GM19395 (cell line): ENCODE data around the gene OR4Q2.
"Not testable (repeated sequence)": the region's sequence is repeated elsewhere in the genome, so short reads cannot be mapped to it uniquely, and the experiment has no call there.

Experiments
- ATAC-seq: cut with Tn5 transposase; IDR thresholded peaks from one replicate; pipeline ENCODE4 v1.9.1; 2021; ENCODE audit warnings: mild to moderate bottlenecking, moderate library complexity; ENCODE audit not compliant: unreplicated experiment

The OR4Q2 gene

GRCh38 chr14:20001863-20002262 is at the start of gene OR4Q2:
OR4Q2 (plus strand) TSS chr14:20002163.
- no peak for ATAC-seq

DNA sequence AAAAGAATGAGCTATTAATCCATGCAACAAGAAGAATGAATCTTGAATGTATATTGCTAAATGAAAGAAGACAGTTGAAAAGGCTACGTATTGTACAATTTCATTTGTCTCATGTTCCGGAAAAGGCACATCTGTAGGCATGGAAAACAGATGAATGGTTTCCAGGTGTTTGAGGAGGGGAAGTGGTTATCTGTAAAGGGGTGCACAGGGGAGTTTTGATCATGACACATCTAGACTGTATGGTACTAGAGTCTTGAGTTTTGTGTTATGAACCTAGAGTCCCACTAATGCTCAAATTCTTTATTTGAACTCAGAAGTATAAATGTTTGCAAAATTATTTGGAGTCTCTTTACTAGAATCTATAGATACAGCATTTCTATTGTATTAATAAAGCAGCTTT is 32.2 kb upstream of the OR4Q2 start:
- ATAC-seq = not testable (repeated sequence)

DNA sequence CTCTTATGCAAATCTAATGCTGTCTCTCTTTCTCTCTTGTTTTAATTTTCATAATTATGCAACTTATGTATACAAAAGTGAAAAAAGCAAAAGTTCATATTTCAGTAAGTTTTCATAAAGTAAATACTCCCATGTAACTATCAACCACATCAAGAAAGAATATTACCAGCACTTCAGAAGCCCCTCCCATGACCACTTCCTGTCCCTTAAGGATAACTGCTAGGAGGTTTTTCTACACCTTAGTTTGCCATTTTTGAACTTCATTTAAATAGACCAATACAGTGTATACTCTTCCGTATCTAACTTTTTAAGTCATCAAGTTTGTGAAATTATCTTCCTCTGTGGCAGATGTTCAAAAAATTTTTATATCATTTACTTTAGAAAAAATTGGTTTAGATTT is 27.1 kb upstream of the OR4Q2 start:
- no peak for ATAC-seq

DNA sequence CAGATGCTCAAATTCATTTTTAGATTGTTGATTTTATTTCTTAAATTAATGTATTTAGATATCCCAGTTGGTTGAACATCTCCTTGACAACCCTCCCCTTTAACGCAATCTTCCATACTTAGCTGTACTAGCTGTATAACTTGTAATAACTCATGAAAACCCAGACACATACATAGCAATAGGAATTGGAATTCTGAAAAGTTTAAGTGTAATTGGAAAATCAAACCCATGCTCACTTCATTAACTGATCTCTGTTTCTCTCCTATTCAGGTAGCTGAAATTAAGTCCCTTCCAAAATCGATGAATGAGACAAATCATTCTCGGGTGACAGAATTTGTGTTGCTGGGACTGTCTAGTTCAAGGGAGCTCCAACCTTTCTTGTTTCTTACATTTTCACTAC is 26.7 kb upstream of the OR4Q2 start, which contains the start of gene OR4K15:
TSS of gene OR4K15 (plus strand) at position 301 of the 400 bp plus-strand sequence. CDS start at position 301, 0 bp downstream.
- ATAC-seq = no peak

- ATAC-seq = no peak
Observed at GRCh38 chr14:19993438-19993837, 8.5 kb upstream of the OR4Q2 start.

- no peak for ATAC-seq
Observed at GRCh38 chr14:20002319-20002718, 356 bp downstream of the OR4Q2 start.

DNA sequence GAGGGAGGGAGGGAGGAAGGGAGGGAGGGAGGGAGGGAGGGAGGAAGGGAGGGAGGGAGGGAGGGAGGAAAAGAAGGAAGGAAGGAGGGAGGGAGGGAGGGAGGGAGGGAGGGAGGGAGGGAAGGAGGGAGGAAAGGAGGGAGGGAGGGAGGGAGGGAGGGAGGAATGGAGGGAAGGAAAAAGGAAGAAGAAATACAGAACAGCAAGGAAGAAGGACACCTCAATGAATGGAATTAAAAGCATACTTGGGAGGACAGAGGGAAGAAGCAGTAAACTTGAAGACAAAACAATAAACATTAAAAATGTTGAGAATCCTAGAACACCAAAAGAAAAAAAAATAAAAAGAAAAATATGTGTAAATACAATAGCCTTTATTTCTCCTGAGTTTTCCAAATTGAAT is 6.2 kb downstream of the OR4Q2 start:
- no peak for ATAC-seq

DNA sequence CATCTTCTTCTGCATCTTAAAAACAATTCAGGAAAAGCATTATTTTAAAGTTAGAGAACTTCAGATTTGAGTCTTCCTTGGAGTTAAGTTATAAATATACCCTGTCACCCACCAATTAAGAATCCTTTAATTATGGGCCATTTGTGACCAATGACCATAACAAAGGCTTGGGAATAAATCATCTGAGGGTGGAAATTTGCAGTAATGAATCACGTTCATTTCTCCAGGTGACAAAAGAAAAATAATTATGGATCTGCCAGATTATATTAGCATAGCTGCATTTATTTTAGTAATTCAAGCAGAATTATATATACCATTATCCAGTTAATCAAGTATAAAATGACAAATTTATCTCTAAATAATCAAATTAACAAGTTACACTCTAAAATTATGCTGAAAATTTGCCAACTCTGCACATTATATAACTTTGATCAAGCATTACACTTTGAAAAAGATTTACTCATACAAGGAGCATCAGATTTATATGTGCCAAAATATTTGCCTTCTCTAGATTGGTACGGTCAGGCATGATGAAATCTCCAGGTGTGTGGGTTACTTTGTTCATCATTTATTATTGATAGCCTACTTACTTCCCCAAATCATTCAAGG is 17.4 kb downstream of the OR4Q2 start, which contains the start of gene OR4K14:
TSS of gene OR4K14 (minus strand) at position 51 of the 609 bp plus-strand sequence. CDS start 4,114 bp downstream, outside the sequence.
- ATAC-seq = no peak

DNA sequence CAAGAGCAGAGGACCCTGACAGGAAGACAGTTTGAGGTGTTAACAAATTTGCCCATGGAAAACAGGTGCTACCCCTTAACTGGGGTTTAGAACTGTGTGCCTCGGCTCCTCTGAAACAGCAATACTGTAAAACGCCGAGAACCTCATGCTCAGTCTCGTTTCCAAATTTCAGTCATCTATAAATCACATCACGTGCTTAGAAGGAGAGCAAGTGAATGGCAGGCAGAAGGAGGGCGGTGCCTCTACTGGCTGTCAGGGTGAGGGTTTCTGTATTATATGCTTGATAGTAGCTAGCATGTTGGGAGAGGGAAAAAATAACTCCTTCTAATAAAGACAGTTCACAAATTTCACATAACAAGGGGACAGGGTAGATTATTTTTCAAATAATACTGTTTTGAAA is 29.1 kb downstream of the OR4Q2 start:
- ATAC-seq = no peak

DNA sequence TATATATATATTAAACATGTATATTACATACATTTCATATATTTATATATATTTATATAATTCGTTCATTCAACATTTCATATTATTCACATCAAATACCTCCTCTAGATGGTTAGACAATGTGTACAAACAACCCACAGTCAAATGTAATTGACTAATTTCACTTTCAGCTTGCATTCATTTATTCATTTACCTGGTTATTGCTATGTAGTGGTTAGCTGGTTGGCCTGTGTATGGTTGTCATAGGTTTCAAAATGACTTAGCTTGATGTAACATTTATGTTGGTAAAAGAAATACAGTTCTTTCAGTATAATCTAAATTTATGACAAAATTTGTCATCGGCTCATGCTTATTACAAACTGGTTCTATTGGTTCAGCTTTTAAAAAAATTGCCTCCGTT is 33.5 kb downstream of the OR4Q2 start:
- no peak for ATAC-seq

DNA sequence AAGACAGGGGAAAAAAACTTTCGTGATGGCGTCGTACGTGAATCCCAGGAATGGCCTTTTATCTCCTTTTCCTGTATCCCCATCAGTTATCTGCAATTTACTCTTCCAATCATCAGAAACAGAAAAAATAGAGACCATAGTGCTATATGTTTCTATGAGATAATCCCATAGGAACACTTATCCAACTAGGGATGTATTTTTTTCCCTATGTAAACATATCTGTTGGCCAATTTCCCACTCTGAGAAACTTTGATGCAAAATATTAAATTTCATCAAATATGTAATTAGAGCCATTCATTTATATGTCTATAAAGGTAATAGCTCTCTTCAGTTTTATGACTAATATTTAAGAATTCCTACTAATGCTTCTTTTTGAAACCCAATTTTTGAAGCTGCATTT is 34.0 kb downstream of the OR4Q2 start, which contains the start of gene OR4K13:
TSS of gene OR4K13 (minus strand) at position 101 of the 400 bp plus-strand sequence. CDS start 1,280 bp downstream, outside the sequence.
- ATAC-seq = no peak

DNA sequence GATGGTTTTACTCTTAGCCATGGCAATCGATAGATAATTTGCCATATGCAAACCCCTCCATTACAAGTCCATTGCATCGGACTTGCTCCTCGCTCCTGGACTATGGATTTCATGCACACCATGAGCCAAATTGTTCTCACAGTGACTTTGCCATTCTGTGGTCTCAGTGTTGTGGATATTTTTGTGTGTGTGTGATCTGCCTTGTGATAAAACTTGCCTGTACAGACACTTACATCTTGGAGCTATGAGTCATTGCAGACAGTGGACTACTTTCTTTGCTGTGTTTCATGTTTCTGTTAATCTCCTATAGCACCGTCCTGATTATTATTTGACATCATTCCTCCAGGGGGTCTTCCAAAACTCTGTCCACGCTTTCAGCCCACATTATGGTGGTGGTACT is 42.3 kb downstream of the OR4Q2 start:
- ATAC-seq = no peak

DNA sequence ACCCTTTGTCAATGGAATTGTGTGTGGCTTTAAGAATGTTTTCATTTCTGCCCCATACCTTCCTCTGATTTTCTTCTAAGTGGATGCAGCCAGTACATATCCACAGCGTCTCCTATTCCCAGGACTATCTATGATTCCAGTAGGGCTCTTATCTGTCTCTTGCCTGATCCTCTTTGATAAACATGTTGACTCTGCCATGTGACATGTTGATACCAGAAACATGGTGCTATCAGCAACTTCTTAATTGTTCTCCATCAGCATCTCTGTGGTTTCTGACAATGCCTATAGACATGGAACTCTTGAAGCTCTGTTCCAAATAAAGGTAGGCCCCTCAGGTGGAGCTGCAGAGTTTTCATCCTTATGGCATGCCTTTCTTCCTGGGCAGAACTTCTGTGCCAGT is 46.2 kb downstream of the OR4Q2 start:
- no peak for ATAC-seq
